Measurements from ENCODE around the gene PRF1. TPM values are rescaled to one million over a fixed set of nuclear protein-coding genes. Genes with fewer than 3 reads are reported as not detected.

PRF1 gene
- total RNA-seq, 1 donor from 2014 or later, result not detected

DNA sequence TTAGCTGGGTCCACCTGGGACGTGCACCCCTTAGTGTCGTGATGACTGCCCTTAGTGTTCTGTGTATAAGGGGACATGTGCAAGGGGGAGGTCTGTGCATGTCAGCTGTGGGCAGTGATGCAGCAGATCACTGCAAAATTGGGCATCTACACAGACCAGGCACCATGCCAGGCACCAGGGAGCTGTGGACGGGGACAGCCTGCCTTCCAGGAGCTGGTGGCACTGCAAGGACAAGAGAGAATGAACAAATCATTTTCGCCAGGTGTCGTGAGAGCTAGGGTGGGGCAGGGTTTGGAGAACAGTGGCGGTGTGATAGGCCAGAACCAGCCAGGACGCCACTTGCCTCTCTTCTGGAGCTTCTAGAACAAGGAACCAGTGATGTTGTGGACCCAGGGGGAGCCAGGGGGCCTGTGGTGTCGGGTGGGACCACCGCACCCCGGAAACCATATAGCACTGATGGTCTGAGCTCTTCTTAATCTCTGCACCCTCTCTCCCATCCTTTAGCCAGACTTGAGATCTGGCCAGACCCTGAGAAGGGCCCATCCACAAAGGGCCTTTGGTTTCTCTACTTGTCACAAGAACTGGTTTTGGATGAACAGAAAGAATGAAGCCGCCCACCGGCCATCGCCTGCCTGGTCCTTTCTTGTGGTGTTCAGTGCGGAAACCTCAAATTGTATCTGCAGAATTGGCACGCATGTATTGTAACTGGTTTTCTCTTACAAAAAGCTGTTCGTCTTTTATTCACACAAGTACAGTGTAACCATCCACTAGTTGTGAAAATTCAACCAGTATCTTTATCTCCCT lies 30.7 kb downstream of the PRF1 start:
- Mint-ChIP-seq H3K36me3 (ENCODE audit: low read depth) (no peaks in the 10 kb centered on the region), H3K27ac (ENCODE audit: unreplicated experiment) (no peak overlapping the region), H3K9me3 (ENCODE audit: low read depth) (no peaks in the 10 kb centered on the region), H3K4me3 (ENCODE audit: unreplicated experiment) (no peak overlapping the region), H3K27me3 (ENCODE audit: low read depth) (no peaks in the 10 kb centered on the region), H3K4me1 (ENCODE audit: low read depth) (peaks cover 15% of the 10 kb centered on the region)
- peak; percentile 59 for DNase-seq (ENCODE audit: low spot score)
- TF ChIP-seq, protein P1, sequence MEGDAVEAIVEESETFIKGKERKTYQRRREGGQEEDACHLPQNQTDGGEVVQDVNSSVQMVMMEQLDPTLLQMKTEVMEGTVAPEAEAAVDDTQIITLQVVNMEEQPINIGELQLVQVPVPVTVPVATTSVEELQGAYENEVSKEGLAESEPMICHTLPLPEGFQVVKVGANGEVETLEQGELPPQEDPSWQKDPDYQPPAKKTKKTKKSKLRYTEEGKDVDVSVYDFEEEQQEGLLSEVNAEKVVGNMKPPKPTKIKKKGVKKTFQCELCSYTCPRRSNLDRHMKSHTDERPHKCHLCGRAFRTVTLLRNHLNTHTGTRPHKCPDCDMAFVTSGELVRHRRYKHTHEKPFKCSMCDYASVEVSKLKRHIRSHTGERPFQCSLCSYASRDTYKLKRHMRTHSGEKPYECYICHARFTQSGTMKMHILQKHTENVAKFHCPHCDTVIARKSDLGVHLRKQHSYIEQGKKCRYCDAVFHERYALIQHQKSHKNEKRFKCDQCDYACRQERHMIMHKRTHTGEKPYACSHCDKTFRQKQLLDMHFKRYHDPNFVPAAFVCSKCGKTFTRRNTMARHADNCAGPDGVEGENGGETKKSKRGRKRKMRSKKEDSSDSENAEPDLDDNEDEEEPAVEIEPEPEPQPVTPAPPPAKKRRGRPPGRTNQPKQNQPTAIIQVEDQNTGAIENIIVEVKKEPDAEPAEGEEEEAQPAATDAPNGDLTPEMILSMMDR (IDR thresholded peaks at IDR 0.05), result no peak

DNA sequence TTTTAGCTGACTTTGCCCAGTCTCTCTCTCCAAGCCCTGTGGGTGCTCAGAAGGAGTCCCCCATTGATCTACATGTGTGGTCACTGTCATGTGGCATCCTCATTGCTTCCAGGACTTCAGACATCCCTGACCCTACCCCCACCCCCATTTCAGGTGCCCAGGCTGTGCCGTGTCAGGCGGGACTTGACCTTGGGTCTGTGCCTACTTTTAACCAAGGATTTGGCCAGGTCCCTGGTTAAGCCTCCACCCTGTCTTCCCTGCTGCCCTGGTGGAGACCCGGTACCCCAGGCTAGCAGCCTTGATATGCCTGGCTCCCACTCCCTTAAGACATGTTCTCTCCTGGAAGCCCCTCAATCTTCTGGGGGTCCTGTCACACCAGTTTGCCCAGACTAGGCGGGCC lies 31.3 kb downstream of the PRF1 start:
- no peak overlapping the region for H3K4me3 Mint-ChIP-seq (ENCODE audit: unreplicated experiment)
- H3K9me3 Mint-ChIP-seq (ENCODE audit: low read depth), result no peaks in the 10 kb centered on the region
- DNase-seq (ENCODE audit: low spot score), result peak; percentile 40
- no peaks in the 10 kb centered on the region for H3K36me3 Mint-ChIP-seq (ENCODE audit: low read depth)
- H3K27ac Mint-ChIP-seq (ENCODE audit: unreplicated experiment), result no peak overlapping the region
- H3K27me3 Mint-ChIP-seq (ENCODE audit: low read depth), result no peaks in the 10 kb centered on the region
- H3K4me1 Mint-ChIP-seq (ENCODE audit: low read depth), result peaks cover 9% of the 10 kb centered on the region
- TF ChIP-seq, protein P1 (IDR thresholded peaks at IDR 0.05), result no peak

DNA sequence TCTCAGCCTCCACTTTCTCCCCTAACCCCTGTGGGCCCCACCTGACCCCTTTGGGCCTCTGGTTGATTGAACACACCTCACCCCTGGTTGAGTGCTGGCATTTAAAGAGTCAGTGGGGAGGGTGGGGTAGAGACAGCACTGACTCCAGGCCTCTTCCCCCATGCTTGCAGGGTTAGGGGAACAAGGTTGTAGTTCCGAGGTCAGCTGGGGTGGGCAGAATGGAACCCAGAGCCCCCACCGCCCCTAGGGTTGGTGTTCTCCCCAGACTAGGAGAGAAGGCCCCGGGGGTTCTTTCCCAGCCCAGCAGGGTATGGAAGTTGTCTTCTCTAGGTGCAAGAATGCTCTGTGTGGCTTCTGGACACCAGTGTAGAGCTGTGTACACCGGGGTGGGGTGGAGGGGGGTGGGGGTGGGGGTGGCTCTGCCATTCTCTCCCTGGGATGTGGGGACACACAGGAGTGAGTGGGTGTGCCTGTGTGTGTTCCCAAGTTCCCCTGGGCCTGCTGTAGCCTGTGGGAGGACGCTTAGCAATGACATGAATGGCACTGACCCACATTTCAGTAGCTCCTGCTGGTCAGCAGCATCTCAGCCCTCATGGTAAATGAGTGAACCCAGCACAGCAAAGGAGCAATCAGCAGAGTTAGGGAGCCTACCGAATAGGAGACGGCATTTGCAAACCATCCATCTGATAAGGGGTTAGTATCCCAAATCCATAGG lies 33.6 kb downstream of the PRF1 start:
- no peaks in the 10 kb centered on the region for H3K27me3 Mint-ChIP-seq (ENCODE audit: low read depth)
- H3K27ac Mint-ChIP-seq (ENCODE audit: unreplicated experiment), result no peak overlapping the region
- TF ChIP-seq, protein P1 (IDR thresholded peaks at IDR 0.05), result no peak
- H3K4me3 Mint-ChIP-seq (ENCODE audit: unreplicated experiment), result no peak overlapping the region
- no peaks in the 10 kb centered on the region for H3K9me3 Mint-ChIP-seq (ENCODE audit: low read depth)
- DNase-seq (ENCODE audit: low spot score), result peak; percentile 54
- no peaks in the 10 kb centered on the region for H3K4me1 Mint-ChIP-seq (ENCODE audit: low read depth)
- H3K36me3 Mint-ChIP-seq (ENCODE audit: low read depth), result no peaks in the 10 kb centered on the region

DNA sequence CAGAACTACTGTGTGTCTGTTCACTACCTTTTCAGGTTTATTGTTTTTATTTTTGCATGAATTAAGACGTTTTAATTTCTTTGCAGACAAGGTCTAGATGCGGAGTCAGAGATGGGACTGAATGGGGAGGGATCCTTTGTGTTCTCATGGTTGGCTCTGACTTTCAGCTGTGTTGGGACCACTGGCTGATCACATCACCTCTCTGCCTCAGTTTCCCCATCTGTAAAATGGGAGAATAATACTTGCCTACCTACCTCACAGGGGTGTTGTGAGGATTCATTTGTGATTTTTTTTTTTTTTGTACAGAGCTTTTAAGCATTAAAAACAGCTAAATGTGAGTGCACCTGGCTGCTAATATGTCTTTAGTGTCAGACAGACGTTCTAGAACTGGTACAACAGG lies 34.4 kb downstream of the PRF1 start:
- H3K27me3 Mint-ChIP-seq (ENCODE audit: low read depth), result no peaks in the 10 kb centered on the region
- DNase-seq (ENCODE audit: low spot score), result no peak
- H3K27ac Mint-ChIP-seq (ENCODE audit: unreplicated experiment), result no peak overlapping the region
- no peaks in the 10 kb centered on the region for H3K4me1 Mint-ChIP-seq (ENCODE audit: low read depth)
- H3K4me3 Mint-ChIP-seq (ENCODE audit: unreplicated experiment), result no peak overlapping the region
- TF ChIP-seq, protein P1 (IDR thresholded peaks at IDR 0.05), result no peak
- no peaks in the 10 kb centered on the region for H3K9me3 Mint-ChIP-seq (ENCODE audit: low read depth)
- H3K36me3 Mint-ChIP-seq (ENCODE audit: low read depth), result no peaks in the 10 kb centered on the region

DNA sequence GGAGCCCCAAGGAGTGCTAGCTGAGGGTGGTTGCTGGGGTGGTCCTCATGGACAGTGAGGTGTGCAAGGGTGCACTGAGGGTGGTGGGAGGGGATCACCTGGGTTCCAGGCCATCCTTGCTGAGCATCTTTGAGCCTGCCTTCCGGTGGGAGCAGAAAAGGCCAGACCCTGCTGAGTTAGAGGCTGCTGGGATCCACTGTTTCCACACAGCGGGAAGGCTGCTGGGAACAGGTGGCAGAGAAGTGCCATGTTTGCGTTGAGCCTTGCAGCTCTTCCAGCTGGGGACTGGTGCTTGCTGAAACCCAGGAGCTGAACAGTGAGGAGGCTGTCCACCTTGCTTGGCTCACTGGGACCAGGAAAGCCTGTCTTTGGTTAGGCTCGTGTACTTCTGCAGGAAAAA lies 34.9 kb downstream of the PRF1 start:
- Mint-ChIP-seq H3K4me3 (ENCODE audit: unreplicated experiment) (no peak overlapping the region), H3K27ac (ENCODE audit: unreplicated experiment) (no peak overlapping the region), H3K4me1 (ENCODE audit: low read depth) (no peaks in the 10 kb centered on the region), H3K36me3 (ENCODE audit: low read depth) (no peaks in the 10 kb centered on the region), H3K27me3 (ENCODE audit: low read depth) (no peaks in the 10 kb centered on the region), H3K9me3 (ENCODE audit: low read depth) (no peaks in the 10 kb centered on the region)
- no peak for DNase-seq (ENCODE audit: low spot score)
- TF ChIP-seq, protein P1 (IDR thresholded peaks at IDR 0.05), result no peak

Measured in chondrocyte (in vitro differentiated cells).